Bronchial epithelial cell (primary cell): ENCODE results near the gene NOS3. TPM values are rescaled to one million over a fixed set of nuclear protein-coding genes. Genes with fewer than 3 reads are reported as not detected.
A peak's percentile ranks its signal among the peaks of the same experiment; 100 is the strongest.

Source experiments
- DNase-seq: peaks from one replicate; pipeline ENCODE4 v3.0.0-alpha.2; 2010; ENCODE audit warnings: low read depth
- FAIRE-seq: peaks from 2 replicates; lab custom pipeline; 2011; peaks lifted over from hg19 to GRCh38; lab: Jason Lieb, UNC
- H3K27me3 ChIP-seq: 2 replicates; pipeline ENCODE4 v1.5.1; 2011; ENCODE audit warnings: low read length; ENCODE audit not compliant: control insufficient read depth, insufficient read depth
- H3K36me3 ChIP-seq: 2 replicates; pipeline ENCODE4 v1.5.1; 2011; ENCODE audit warnings: low read length; ENCODE audit not compliant: control insufficient read depth, insufficient read depth
- H3K4me3 ChIP-seq: 2 replicates; pipeline ENCODE4 v1.5.1; 2011; ENCODE audit warnings: mild to moderate bottlenecking, low read depth, low read length, control low read depth
- CTCF ChIP-seq: IDR thresholded peaks from 2 replicates; pipeline ENCODE4 v1.5.1; 2011; ENCODE audit warnings: mild to moderate bottlenecking, moderate library complexity, low read length, control low read depth, inconsistent platforms; ENCODE audit not compliant: insufficient read depth, severe bottlenecking
- total RNA-seq: library from RNA; depleted of rRNA; stranded (reverse); fragments of >200 nt; gene quantifications from 2 replicates; pipeline ENCODE4 v1.2.1, GENCODE V29; 2014

NOS3 gene
- total RNA-seq, 1 donor from 2014 or later, result under 0.01 TPM

GRCh38 chr7:150962290-150962552, 28.6 kb upstream of the NOS3 start:
- no peaks in the 10 kb centered on the region for H3K36me3 ChIP-seq
- FAIRE-seq, result no peak
- no peak for TF ChIP-seq CTCF
- peaks cover 4% of the 10 kb centered on the region for H3K27me3 ChIP-seq
- no peak overlapping the region for H3K4me3 ChIP-seq
- DNase-seq, result no peak

- Histone ChIP-seq H3K27me3 (peaks cover 8% of the 10 kb centered on the region), H3K36me3 (no peaks in the 10 kb centered on the region), H3K4me3 (no peak overlapping the region)
- peak; percentile 96 for TF ChIP-seq CTCF
- FAIRE-seq, result no peak
- DNase-seq, result peak; percentile 18
These were observed 28.0 kb upstream of the NOS3 start for GRCh38 chr7:150962553-150963399.

- TF ChIP-seq CTCF, result no peak
- FAIRE-seq, result no peak
- peaks cover 13% of the 10 kb centered on the region for H3K27me3 ChIP-seq
- no peaks in the 10 kb centered on the region for H3K36me3 ChIP-seq
- no peak overlapping the region for H3K4me3 ChIP-seq
- DNase-seq, result no peak
These were observed 26.9 kb upstream of the NOS3 start for GRCh38 chr7:150963707-150964559.

GRCh38 chr7:150964593-150965111, 26.2 kb upstream of the NOS3 start:
- Histone ChIP-seq H3K27me3 (peaks cover 20% of the 10 kb centered on the region), H3K36me3 (no peaks in the 10 kb centered on the region), H3K4me3 (no peak overlapping the region)
- TF ChIP-seq CTCF, result no peak
- DNase-seq (no peak), FAIRE-seq (peak; percentile 62)

DNA sequence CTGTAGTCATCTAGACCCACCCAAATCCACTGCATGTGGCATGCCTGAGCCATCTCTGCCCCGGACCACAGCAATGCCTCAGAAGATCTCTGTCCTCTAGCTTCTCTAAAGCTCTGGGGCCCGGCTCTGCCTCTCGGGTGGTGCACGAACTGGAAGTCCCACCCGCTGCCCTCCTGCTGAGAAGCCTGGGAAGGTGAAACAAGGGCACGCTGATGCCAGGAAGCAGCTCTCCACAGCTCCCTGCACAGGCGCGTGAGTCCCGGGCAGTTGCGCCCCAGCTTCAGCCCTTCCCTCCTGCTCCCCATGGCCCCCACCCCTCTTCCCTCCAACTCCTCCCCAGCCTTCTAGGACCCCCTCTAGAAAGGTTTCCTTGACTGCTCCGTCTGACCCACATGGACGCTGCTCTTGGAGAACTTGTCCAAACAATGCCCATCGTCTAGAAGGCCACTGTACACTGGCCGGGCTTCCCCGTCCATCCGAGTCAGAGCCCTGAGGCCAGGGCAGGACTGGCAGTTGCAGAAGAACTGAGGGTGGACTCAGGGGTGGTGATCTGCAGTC, 25.5 kb upstream of the NOS3 start:
- peaks cover 21% of the 10 kb centered on the region for H3K27me3 ChIP-seq
- no peak for TF ChIP-seq CTCF
- H3K4me3 ChIP-seq, result no peak overlapping the region
- DNase-seq, result peak; percentile 25
- H3K36me3 ChIP-seq, result no peaks in the 10 kb centered on the region
- FAIRE-seq, result no peak
